H9 (cell line): ENCODE measurements around the gene EBP. TPM values are rescaled to one million over a fixed set of nuclear protein-coding genes. Genes with fewer than 3 reads are reported as not detected.

Experiments used
- DNase-seq: peaks from one replicate; pipeline ENCODE4 v3.0.0-alpha.2; 2017
- H2AFZ ChIP-seq: one replicate; pipeline ENCODE4 v1.6.1; 2013; ENCODE audit warnings: mild to moderate bottlenecking, low read length, control low read depth, moderate library complexity
- H2AK5ac ChIP-seq: 2 replicates; pipeline ENCODE4 v1.6.1; 2013; ENCODE audit warnings: low read length, control low read depth, mixed read lengths; ENCODE audit not compliant: insufficient read length
- H2BK120ac ChIP-seq: one replicate; pipeline ENCODE4 v1.6.1; 2013; ENCODE audit warnings: low read depth, mild to moderate bottlenecking, low read length, control low read depth, inconsistent platforms; ENCODE audit not compliant: poor library complexity, severe bottlenecking
- H2BK12ac ChIP-seq: 2 replicates; pipeline ENCODE4 v1.6.1; 2013; ENCODE audit warnings: low read length, control low read depth, mixed read lengths, low read depth; ENCODE audit not compliant: insufficient read length
- H2BK15ac ChIP-seq: 2 replicates; pipeline ENCODE4 v1.6.1; 2013; ENCODE audit warnings: low read depth, low read length, control low read depth
- H2BK20ac ChIP-seq: one replicate; pipeline ENCODE4 v1.6.1; 2013; ENCODE audit warnings: low read depth, mild to moderate bottlenecking, low read length, control low read depth, inconsistent platforms; ENCODE audit not compliant: poor library complexity, severe bottlenecking
- H2BK5ac ChIP-seq: 2 replicates; pipeline ENCODE4 v1.6.1; 2013; ENCODE audit warnings: low read length, control low read depth, mixed read lengths; ENCODE audit not compliant: insufficient read length
- H3K14ac ChIP-seq: 2 replicates; pipeline ENCODE4 v1.6.1; 2013; ENCODE audit warnings: low read length, control low read depth; ENCODE audit not compliant: insufficient read depth
- H3K18ac ChIP-seq: 2 replicates; pipeline ENCODE4 v1.6.1; 2013; ENCODE audit warnings: low read depth, mild to moderate bottlenecking, mixed read lengths, low read length, control low read depth; ENCODE audit not compliant: insufficient read length
- H3K23ac ChIP-seq: 2 replicates; pipeline ENCODE4 v1.6.1; 2013; ENCODE audit warnings: low read length, control low read depth, mixed read lengths, low read depth; ENCODE audit not compliant: insufficient read length
- H3K23me2 ChIP-seq: 2 replicates; pipeline ENCODE4 v1.6.1; 2013; ENCODE audit warnings: low read depth, mild to moderate bottlenecking, mixed read lengths, low read length, control low read depth; ENCODE audit not compliant: insufficient read length, poor library complexity, severe bottlenecking
- H3K27ac ChIP-seq: 2 replicates; pipeline ENCODE4 v1.5.1; 2013; ENCODE audit warnings: low read length, control low read depth, mixed read lengths, low read depth; ENCODE audit not compliant: insufficient read length
- H3K27me3 ChIP-seq: 2 replicates; pipeline ENCODE4 v1.6.1; 2013; ENCODE audit warnings: low read length, control low read depth, inconsistent platforms; ENCODE audit not compliant: insufficient read depth
- H3K4ac ChIP-seq: 2 replicates; pipeline ENCODE4 v1.6.1; 2013; ENCODE audit warnings: low read depth, mild to moderate bottlenecking, control low read depth, inconsistent platforms, low read length, moderate library complexity
- H3K4me1 ChIP-seq: 2 replicates; pipeline ENCODE4 v1.6.1; 2013; ENCODE audit warnings: low read length, control low read depth, inconsistent platforms; ENCODE audit not compliant: insufficient read depth
- H3K4me2 ChIP-seq: 2 replicates; pipeline ENCODE4 v1.6.1; 2013; ENCODE audit warnings: low read length, control low read depth, mixed read lengths; ENCODE audit not compliant: insufficient read length, insufficient read depth
- H3K56ac ChIP-seq: 2 replicates; pipeline ENCODE4 v1.6.1; 2013; ENCODE audit warnings: low read depth, mild to moderate bottlenecking, mixed read lengths, low read length, control low read depth; ENCODE audit not compliant: insufficient read length
- H3K79me1 ChIP-seq: 2 replicates; pipeline ENCODE4 v1.6.1; 2013; ENCODE audit warnings: low read depth, mild to moderate bottlenecking, moderate library complexity, low read length, control low read depth, inconsistent platforms; ENCODE audit not compliant: insufficient read depth, poor library complexity, severe bottlenecking
- H3K79me2 ChIP-seq: 2 replicates; pipeline ENCODE4 v1.6.1; 2013; ENCODE audit warnings: low read length, control low read depth, inconsistent platforms; ENCODE audit not compliant: insufficient read depth
- H3K9ac ChIP-seq: 2 replicates; pipeline ENCODE4 v1.6.1; 2013; ENCODE audit warnings: low read length, control low read depth, mixed read lengths; ENCODE audit not compliant: insufficient read length; ENCODE audit errors: extremely low read depth
- H3K9me3 ChIP-seq: one replicate; pipeline ENCODE4 v1.6.1; 2013; ENCODE audit warnings: low read depth, low read length, inconsistent platforms; ENCODE audit not compliant: control insufficient read depth
- H3T11ph ChIP-seq: one replicate; pipeline ENCODE4 v1.6.1; 2013; ENCODE audit warnings: mild to moderate bottlenecking, low read length, control low read depth, inconsistent platforms
- H4K20me1 ChIP-seq: one replicate; pipeline ENCODE4 v1.6.1; 2013; ENCODE audit not compliant: control insufficient read depth, insufficient read length, insufficient read depth
- H4K5ac ChIP-seq: 2 replicates; pipeline ENCODE4 v1.6.1; 2013; ENCODE audit warnings: low read depth, mild to moderate bottlenecking, mixed read lengths, low read length, control low read depth; ENCODE audit not compliant: insufficient read length
- H4K8ac ChIP-seq: replicated peaks from 2 replicates; pipeline ENCODE4 v1.6.1; 2013; ENCODE audit warnings: low read length, control low read depth, mixed read lengths, low read depth; ENCODE audit not compliant: insufficient read length
- H4K91ac ChIP-seq: 2 replicates; pipeline ENCODE4 v1.6.1; 2013; ENCODE audit warnings: low read depth, mild to moderate bottlenecking, moderate library complexity, mixed read lengths, low read length, control low read depth; ENCODE audit not compliant: insufficient read length
- H3K27ac Mint-ChIP-seq, 3 experiments: 2 replicates in 2 of 3; 3 replicates in 1 of 3; pipeline ENCODE4 v1.8.0; 2020 to 2021; ENCODE audit warnings: mixed read lengths in 3 of 3, mild to moderate bottlenecking in 1 of 3, moderate library complexity in 1 of 3
- H3K27me3 Mint-ChIP-seq: 2 replicates; pipeline ENCODE4 v1.8.0; 2021; ENCODE audit warnings: low read depth, mild to moderate bottlenecking, moderate library complexity, mixed read lengths
- H3K36me3 Mint-ChIP-seq, 3 experiments: 2 replicates in 2 of 3; 3 replicates in 1 of 3; pipeline ENCODE4 v1.8.0; 2020 to 2021; ENCODE audit warnings: low read depth in 3 of 3, mixed read lengths in 3 of 3; ENCODE audit not compliant: insufficient read depth in 1 of 3
- H3K4me1 Mint-ChIP-seq, 2 experiments: 2 replicates each; pipeline ENCODE4 v1.8.0; 2020; ENCODE audit warnings: mixed read lengths in 2 of 2
- H3K4me3 Mint-ChIP-seq, 2 experiments: 2 replicates in 1 of 2; 3 replicates in 1 of 2; pipeline ENCODE4 v1.8.0; 2020 to 2021; ENCODE audit warnings: mild to moderate bottlenecking in 2 of 2, mixed read lengths in 2 of 2, moderate library complexity in 1 of 2
- H3K9me3 Mint-ChIP-seq, 2 experiments: 2 replicates in 1 of 2; 3 replicates in 1 of 2; pipeline ENCODE4 v1.8.0; 2020; ENCODE audit warnings: mild to moderate bottlenecking in 2 of 2, mixed read lengths in 2 of 2, moderate library complexity in 1 of 2
- WGBS: extraction: QIAGEN DNeasy Blood & Tissue Kit; methylation state at CpG from one replicate; pipeline ENCODE4 v1.1.7; 2013; ENCODE audit warnings: missing lambda C conversion rate, low lambda C conversion rate, mixed read lengths; ENCODE audit not compliant: insufficient read length; ENCODE audit errors: extremely low coverage; 5-methylcytosine and 5-hydroxymethylcytosine counted together
- total RNA-seq: library from RNA; stranded (reverse); gene quantifications from 2 replicates; pipeline ENCODE4 v1.2.1, GENCODE V29; 2021
- TF ChIP-seq, protein P1 (sequence below): fragments of 200-600 bp; sonication (generic); conservative IDR thresholded peaks from 3 replicates; pipeline ENCODE4 v1.8.0; 2021; ENCODE audit warnings: antibody characterized with exemption, mild to moderate bottlenecking

EBP gene
- total RNA-seq, 1 experiment from 2014 or later: 117 TPM

DNA sequence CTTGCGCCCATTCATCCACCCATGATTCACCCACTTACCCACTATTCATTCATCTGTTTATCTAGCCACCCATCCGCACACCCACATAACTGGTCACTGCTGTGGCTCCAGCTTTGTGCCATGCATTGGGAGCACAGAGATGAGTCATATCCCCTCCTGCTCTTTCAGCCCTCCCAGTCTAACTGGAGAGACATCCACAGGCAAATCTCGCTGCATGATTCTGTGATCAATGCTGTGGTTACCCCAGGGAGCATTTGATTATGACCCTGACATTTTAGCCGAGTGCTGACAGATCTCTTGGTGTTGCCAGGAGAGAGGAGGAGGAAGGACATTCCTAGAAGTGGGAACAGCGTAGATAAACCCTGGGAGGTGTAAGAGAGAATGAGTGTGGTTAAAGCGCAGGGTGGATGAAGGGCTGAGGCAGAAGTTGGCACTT, 23.2 kb upstream of the EBP start:
- no peak overlapping the region for H2AK5ac ChIP-seq
- H3K79me2 ChIP-seq: no peaks in the 10 kb centered on the region
- H3K9ac ChIP-seq: no peak overlapping the region
- no peaks in the 10 kb centered on the region; a peak in 2 of 7 replicates for H3K36me3 Mint-ChIP-seq
- no peak overlapping the region for H4K91ac ChIP-seq
- H3K27me3 Mint-ChIP-seq: no peaks in the 10 kb centered on the region; the same call in none of the 2 replicates
- H3K56ac ChIP-seq: no peak overlapping the region
- WGBS: no CpG with 5 or more reads among the region's 6 CpGs
- H3K27ac ChIP-seq: no peak overlapping the region
- no peaks in the 10 kb centered on the region for H3K79me1 ChIP-seq
- H3K4me1 Mint-ChIP-seq: 0 out of 4 replicates have a peak, but pooled peaks cover 0 to 2% of the 10 kb centered on the region in 2 experiments
- no peak overlapping the region for H4K5ac ChIP-seq
- H3T11ph ChIP-seq: no peak overlapping the region
- H2AFZ ChIP-seq: no peak overlapping the region
- H3K14ac ChIP-seq: no peak overlapping the region
- peaks cover 9% of the 10 kb centered on the region for H3K9me3 ChIP-seq
- H2BK15ac ChIP-seq: no peak overlapping the region
- no peak overlapping the region for H3K18ac ChIP-seq
- H3K4me3 Mint-ChIP-seq: no peak overlapping the region
- no peak overlapping the region for H4K8ac ChIP-seq
- DNase-seq: no peak
- no peak overlapping the region for H3K27ac Mint-ChIP-seq
- no peaks in the 10 kb centered on the region for H4K20me1 ChIP-seq
- TF ChIP-seq, protein P1, sequence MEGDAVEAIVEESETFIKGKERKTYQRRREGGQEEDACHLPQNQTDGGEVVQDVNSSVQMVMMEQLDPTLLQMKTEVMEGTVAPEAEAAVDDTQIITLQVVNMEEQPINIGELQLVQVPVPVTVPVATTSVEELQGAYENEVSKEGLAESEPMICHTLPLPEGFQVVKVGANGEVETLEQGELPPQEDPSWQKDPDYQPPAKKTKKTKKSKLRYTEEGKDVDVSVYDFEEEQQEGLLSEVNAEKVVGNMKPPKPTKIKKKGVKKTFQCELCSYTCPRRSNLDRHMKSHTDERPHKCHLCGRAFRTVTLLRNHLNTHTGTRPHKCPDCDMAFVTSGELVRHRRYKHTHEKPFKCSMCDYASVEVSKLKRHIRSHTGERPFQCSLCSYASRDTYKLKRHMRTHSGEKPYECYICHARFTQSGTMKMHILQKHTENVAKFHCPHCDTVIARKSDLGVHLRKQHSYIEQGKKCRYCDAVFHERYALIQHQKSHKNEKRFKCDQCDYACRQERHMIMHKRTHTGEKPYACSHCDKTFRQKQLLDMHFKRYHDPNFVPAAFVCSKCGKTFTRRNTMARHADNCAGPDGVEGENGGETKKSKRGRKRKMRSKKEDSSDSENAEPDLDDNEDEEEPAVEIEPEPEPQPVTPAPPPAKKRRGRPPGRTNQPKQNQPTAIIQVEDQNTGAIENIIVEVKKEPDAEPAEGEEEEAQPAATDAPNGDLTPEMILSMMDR: no peak
- no peaks in the 10 kb centered on the region for H3K23me2 ChIP-seq
- H2BK12ac ChIP-seq: no peak overlapping the region
- peak overlapping the region; percentile 51 for H2BK20ac ChIP-seq
- H3K27me3 ChIP-seq: no peaks in the 10 kb centered on the region
- H3K9me3 Mint-ChIP-seq: peaks cover 72 to 81% of the 10 kb centered on the region in 2 experiments
- no peak overlapping the region for H2BK5ac ChIP-seq
- no peaks in the 10 kb centered on the region for H3K4me1 ChIP-seq
- no peak overlapping the region for H3K4ac ChIP-seq
- no peak overlapping the region for H2BK120ac ChIP-seq
- no peak overlapping the region for H3K4me2 ChIP-seq
- H3K23ac ChIP-seq: no peak overlapping the region
